SK-N-SH treated with all-trans-retinoic acid at 6 μM for 48 hours (cell line): ENCODE measurements around the gene RBM47.

ENCODE experiments used
- ATAC-seq: fragments of 200-7000 bp; cut with Tn5 transposase; 3 replicates; pipeline ENCODE4 v1.9.1; 2020; ENCODE audit warnings: mild to moderate bottlenecking, moderate library complexity
- ARNTL ChIP-seq: fragments of 450-650 bp; formaldehyde crosslinking; IDR thresholded peaks from 2 replicates; pipeline ENCODE4 v1.5.0; 2020; ENCODE audit warnings: low read depth, mild to moderate bottlenecking, moderate library complexity, borderline replicate concordance
- BACH2 ChIP-seq: fragments of 250-450 bp; sonication (Bioruptor Pico); IDR thresholded peaks from 2 replicates; pipeline ENCODE4 v1.9.0; 2021; ENCODE audit warnings: mild to moderate bottlenecking, borderline replicate concordance
- CREB5 ChIP-seq: fragments of 250-450 bp; sonication (Bioruptor Pico); IDR thresholded peaks from 2 replicates; pipeline ENCODE4 v1.5.1; 2020; ENCODE audit warnings: low read depth, mild to moderate bottlenecking, moderate library complexity
- CSDC2 ChIP-seq: fragments of 250-450 bp; sonication (Bioruptor Pico); IDR thresholded peaks from 2 replicates; pipeline ENCODE4 v1.5.0; 2020; ENCODE audit warnings: mild to moderate bottlenecking, moderate library complexity
- CSRNP3 ChIP-seq: fragments of 250-450 bp; sonication (Bioruptor Pico); IDR thresholded peaks from 2 replicates; pipeline ENCODE4 v1.5.1; 2021; ENCODE audit warnings: mild to moderate bottlenecking, moderate library complexity
- GLIS3 ChIP-seq: fragments of 250-450 bp; sonication (Bioruptor Pico); IDR thresholded peaks from 2 replicates; pipeline ENCODE4 v1.5.0; 2020; ENCODE audit warnings: mild to moderate bottlenecking, moderate library complexity
- ISL1 ChIP-seq: fragments of 250-450 bp; sonication (Bioruptor Pico); IDR thresholded peaks from 2 replicates; pipeline ENCODE4 v2.1.2; 2022; ENCODE audit warnings: mild to moderate bottlenecking, moderate library complexity
- OSR1 ChIP-seq: fragments of 250-450 bp; sonication (Bioruptor Pico); IDR thresholded peaks from 2 replicates; pipeline ENCODE4 v1.8.0; 2022; ENCODE audit warnings: moderate library complexity, mild to moderate bottlenecking, inconsistent platforms
- PATZ1 ChIP-seq: fragments of 250-450 bp; sonication (Bioruptor Pico); IDR thresholded peaks from 2 replicates; pipeline ENCODE4 v1.8.0; 2020; ENCODE audit warnings: mild to moderate bottlenecking, moderate library complexity, borderline replicate concordance
- POU6F1 ChIP-seq: fragments of 250-450 bp; sonication (Bioruptor Pico); IDR thresholded peaks from 2 replicates; pipeline ENCODE4 v1.8.0; 2021; ENCODE audit warnings: low read depth, mild to moderate bottlenecking, moderate library complexity, borderline replicate concordance
- PPARA ChIP-seq: fragments of 250-450 bp; sonication (Bioruptor Pico); IDR thresholded peaks from 2 replicates; pipeline ENCODE4 v1.5.0; 2020; ENCODE audit warnings: mild to moderate bottlenecking, borderline replicate concordance
- RARB ChIP-seq: fragments of 250-450 bp; sonication (Bioruptor Pico); IDR thresholded peaks from 2 replicates; pipeline ENCODE4 v1.8.0; 2021; ENCODE audit warnings: mild to moderate bottlenecking, moderate library complexity
- SNAI2 ChIP-seq: fragments of 250-450 bp; sonication (Bioruptor Pico); IDR thresholded peaks from 2 replicates; pipeline ENCODE4 v1.5.0; 2020; ENCODE audit warnings: mild to moderate bottlenecking, moderate library complexity
- TCF4 ChIP-seq: fragments of 250-450 bp; sonication (Bioruptor Pico); IDR thresholded peaks from 2 replicates; pipeline ENCODE4 v1.8.0; 2021; ENCODE audit warnings: mild to moderate bottlenecking, moderate library complexity, borderline replicate concordance
- TOX ChIP-seq: fragments of 250-450 bp; sonication (Bioruptor Pico); IDR thresholded peaks from 2 replicates; pipeline ENCODE4 v1.8.0; 2021; ENCODE audit warnings: mild to moderate bottlenecking, moderate library complexity, borderline replicate concordance
- TSHZ2 ChIP-seq: fragments of 250-450 bp; sonication (Bioruptor Pico); IDR thresholded peaks from 2 replicates; pipeline ENCODE4 v1.5.0; 2020; ENCODE audit warnings: mild to moderate bottlenecking, moderate library complexity
- ZC3H10 ChIP-seq: fragments of 250-450 bp; sonication (Bioruptor Pico); IDR thresholded peaks from 2 replicates; pipeline ENCODE4 v1.5.1; 2021; ENCODE audit warnings: mild to moderate bottlenecking, moderate library complexity
- ZFP3 ChIP-seq: fragments of 250-450 bp; sonication (Bioruptor Pico); IDR thresholded peaks from 2 replicates; pipeline ENCODE4 v1.5.0; 2020; ENCODE audit warnings: mild to moderate bottlenecking, moderate library complexity
- ZNF565 ChIP-seq: fragments of 450-650 bp; formaldehyde crosslinking; conservative IDR thresholded peaks from 2 replicates; pipeline ENCODE4 v1.5.0; 2020; ENCODE audit warnings: low read depth, mild to moderate bottlenecking, moderate library complexity
- ZNF8 ChIP-seq: fragments of 450-650 bp; formaldehyde crosslinking; IDR thresholded peaks from 2 replicates; pipeline ENCODE4 v1.5.0; 2020; ENCODE audit warnings: mild to moderate bottlenecking, moderate library complexity

Gene RBM47

GRCh38 chr4:40675166-40675565, 45.5 kb upstream of the RBM47 start (continued):
- TF ChIP-seq ISL1 (CRISPR knock-in tag): no peak
- TF ChIP-seq BACH2 (CRISPR knock-in tag): no peak
- no peak for TF ChIP-seq ZNF565 (CRISPR knock-in tag)
- TF ChIP-seq RARB (CRISPR knock-in tag): no peak

GRCh38 chr4:40672528-40673522, 43.2 kb upstream of the RBM47 start:
- ATAC-seq: peak; percentile 98
- TF ChIP-seq ISL1 (CRISPR knock-in tag): no peak
- TF ChIP-seq ZC3H10: no peak
- TF ChIP-seq POU6F1 (CRISPR knock-in tag): no peak
- 0 out of 2 replicates have a peak, but pooled peaks have one; percentile 25 for TF ChIP-seq ZFP3 (CRISPR knock-in tag)
- TF ChIP-seq ZNF8 (CRISPR knock-in tag): no peak

GRCh38 chr4:40669504-40669903, 39.8 kb upstream of the RBM47 start:
- no peak for TF ChIP-seq ZC3H10
- no peak for TF ChIP-seq CSDC2 (CRISPR knock-in tag)
- no peak for TF ChIP-seq PPARA (CRISPR knock-in tag)
- no peak for ATAC-seq

- ATAC-seq: no peak
- TF ChIP-seq ARNTL: no peak
- no peak for TF ChIP-seq ZFP3 (CRISPR knock-in tag)
- TF ChIP-seq ISL1 (CRISPR knock-in tag): no peak
- TF ChIP-seq CSRNP3 (CRISPR knock-in tag): no peak
- no peak for TF ChIP-seq TSHZ2 (CRISPR knock-in tag)
- no peak for TF ChIP-seq PPARA (CRISPR knock-in tag)
- no peak for TF ChIP-seq TOX (CRISPR knock-in tag)
- no peak for TF ChIP-seq POU6F1 (CRISPR knock-in tag)
- TF ChIP-seq TCF4 (CRISPR knock-in tag): no peak
- TF ChIP-seq OSR1 (CRISPR knock-in tag): no peak
- no peak for TF ChIP-seq ZC3H10
- TF ChIP-seq SNAI2: no peak
- no peak for TF ChIP-seq ZNF8 (CRISPR knock-in tag)
- no peak for TF ChIP-seq CREB5 (CRISPR knock-in tag)
- TF ChIP-seq GLIS3 (CRISPR knock-in tag): no peak
- TF ChIP-seq PATZ1 (CRISPR knock-in tag): no peak
- no peak for TF ChIP-seq CSDC2 (CRISPR knock-in tag)
- TF ChIP-seq, all 23 proteins: peak for 0
Measured at GRCh38 chr4:40665842-40666241, 36.2 kb upstream of the RBM47 start.
